GM04503 (cell line): ENCODE measurements around the gene IRF1.
A peak's percentile ranks its signal among the peaks of the same experiment; 100 is the strongest.

Experiments
- DNase-seq: peaks from one replicate; pipeline ENCODE4 v3.0.0-alpha.2; 2012; ENCODE audit warnings: low read depth

IRF1 gene

GRCh38 chr5:132474131-132474723 is 16.3 kb downstream of the IRF1 start:
- no peak for DNase-seq

DNA sequence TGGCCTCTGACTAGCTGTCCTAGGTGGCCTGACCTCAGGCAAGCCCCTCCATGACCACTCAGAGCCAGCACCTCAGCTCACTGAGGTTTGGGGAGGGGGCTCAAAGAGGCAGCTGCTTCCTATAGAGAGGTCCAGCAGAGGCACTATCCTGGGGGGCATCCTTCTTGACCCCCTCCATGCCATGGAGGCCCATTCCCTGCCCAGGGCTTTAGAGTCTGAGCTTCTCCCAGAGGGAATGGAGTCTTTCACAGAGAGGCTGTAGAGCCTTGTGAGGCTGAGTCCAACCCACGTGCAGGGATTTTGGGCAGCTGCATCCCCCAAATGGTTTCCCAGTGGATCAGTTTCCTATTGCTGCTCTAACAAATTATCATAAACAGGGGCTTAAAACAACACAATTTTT is 16.9 kb downstream of the IRF1 start:
- DNase-seq = no peak

- no peak for DNase-seq
Measured at GRCh38 chr5:132473019-132473531, 17.5 kb downstream of the IRF1 start.

DNA sequence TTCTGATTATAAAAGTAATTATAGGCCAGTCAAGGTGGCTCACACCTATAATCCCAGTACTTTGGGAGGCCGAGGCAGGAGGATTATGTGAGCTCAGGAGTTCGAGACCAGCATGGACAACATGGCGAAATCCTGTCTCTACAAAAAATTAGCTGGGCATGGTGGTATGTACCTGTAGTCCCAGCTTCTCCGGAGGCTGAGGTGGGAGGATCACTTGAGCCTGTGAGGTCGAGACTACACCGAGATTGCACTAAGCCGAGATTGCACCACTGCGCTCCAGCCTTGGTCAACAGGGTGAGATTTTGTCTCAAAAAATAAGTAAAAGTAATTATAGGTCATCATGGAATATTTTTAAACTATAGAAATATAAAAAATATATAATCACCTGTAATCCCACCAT is 18.1 kb downstream of the IRF1 start:
- DNase-seq = no peak

GRCh38 chr5:132471944-132472343 is 18.6 kb downstream of the IRF1 start:
- no peak for DNase-seq

DNA sequence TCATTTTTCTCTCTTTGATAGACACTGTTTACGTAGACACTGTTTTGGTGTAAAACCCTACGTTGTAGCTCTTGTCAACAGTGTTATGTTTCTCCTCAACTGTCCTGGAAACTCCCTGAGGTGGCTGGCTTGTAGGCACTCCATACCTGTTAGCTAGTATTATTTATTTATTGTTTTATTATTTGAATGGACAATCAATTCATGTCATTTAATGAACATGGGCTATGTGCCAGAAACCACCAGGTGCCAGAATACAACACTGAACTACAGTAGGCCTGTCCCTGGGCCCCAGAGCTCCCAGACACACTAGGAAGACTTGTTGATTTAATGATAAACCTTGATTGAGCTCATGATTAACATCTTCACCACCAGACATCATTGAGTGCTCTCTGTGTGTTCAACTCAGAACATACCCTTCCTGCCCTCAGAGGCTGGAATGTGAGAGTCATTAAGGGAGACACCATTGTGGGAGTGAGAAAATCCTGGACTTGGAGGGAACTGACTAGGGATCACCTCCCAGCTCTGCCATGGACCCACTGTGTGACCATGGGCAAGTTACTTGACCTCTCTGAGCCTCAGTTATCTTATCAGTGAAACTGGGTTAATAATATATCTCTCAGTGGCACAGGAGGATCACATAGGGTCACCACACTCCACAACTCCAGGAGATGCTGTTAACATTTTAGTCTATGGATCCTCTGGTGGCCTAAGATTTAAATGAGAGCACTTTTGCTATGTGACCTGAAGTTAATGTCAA is 19.2 kb downstream of the IRF1 start:
- DNase-seq = no peak

DNA sequence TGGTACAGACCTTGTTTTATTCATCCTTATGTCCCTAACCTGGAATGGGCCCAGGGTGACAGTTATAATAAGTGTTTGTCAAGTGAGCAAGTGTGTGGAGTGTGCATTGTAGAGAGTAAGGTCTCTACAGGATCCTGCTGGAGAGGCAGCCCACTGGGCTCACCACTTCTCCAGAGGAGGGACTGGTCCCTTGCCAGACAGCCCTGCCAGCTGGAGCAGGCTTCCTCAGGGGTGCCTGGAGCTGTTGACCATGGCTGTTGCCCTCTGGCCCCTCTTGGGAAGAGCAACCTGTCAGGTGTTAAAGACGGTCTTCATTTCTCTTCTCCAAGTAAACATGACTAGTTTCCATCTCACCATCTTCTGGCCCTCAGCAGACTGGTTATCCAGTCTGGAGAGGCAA is 20.0 kb downstream of the IRF1 start:
- no peak for DNase-seq

DNA sequence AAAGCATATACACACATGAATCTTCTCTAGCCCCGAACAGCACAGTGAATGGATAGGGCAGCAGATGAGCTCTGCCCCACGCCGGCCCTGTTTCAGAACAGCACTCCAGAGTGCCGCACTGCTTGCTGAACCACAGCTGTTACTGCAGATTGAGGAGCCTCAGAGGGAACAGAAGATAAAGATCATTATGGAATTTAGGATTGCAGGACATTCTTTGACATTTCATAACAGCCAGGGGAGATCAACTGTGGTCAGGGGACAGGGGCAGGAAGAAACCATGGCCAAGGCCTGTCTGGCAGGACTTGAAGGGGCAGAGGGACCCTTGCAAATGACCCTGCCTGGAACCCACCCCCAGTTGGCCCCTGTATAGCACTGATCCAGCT is 20.6 kb downstream of the IRF1 start:
- DNase-seq = no peak

- no peak for DNase-seq
Measured at GRCh38 chr5:132469380-132470009, 21.1 kb downstream of the IRF1 start.

DNA sequence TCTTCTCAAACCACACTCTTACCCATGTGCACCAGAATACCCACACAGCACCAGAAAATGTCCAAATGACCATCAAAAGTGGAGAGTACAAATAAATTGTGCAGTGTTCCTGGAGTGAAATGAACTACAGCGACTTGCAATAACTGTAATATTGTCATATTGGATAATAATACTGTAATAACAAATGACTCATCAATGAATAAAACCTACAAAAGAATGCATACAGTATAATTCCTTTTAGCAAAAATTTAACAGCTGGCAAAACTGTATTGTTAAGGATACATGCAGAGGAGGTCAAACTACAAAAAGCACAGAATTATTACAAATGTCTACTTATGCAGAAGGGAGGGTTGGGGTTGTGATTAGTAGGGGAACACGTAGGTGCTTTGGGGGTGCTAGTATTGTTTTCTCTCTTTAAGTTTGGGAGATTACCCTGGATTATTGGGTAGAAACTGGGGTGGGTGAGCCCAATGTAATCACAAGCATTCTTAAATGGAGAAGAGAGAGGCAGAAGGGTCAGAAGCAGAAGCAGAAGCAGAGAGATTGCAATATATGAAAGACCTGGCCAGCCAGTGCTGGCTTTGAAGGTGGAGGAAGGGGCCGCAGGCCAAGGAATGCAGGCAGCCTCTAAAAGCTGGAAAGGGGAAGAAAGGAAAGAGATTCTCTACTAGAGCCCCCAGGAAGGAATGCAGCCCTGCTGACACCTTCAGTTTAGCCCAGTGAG is 21.8 kb downstream of the IRF1 start:
- no peak for DNase-seq

- no peak for DNase-seq
Measured at GRCh38 chr5:132467287-132467984, 23.1 kb downstream of the IRF1 start.

GRCh38 chr5:132466433-132467286 is 23.9 kb downstream of the IRF1 start:
- DNase-seq = peak; percentile 58

- no peak for DNase-seq
Measured at GRCh38 chr5:132465059-132465707, 25.4 kb downstream of the IRF1 start.

GRCh38 chr5:132464156-132464939 is 26.2 kb downstream of the IRF1 start:
- no peak for DNase-seq

- no peak for DNase-seq
Measured at GRCh38 chr5:132463811-132464155, 26.8 kb downstream of the IRF1 start.

- no peak for DNase-seq
Measured at GRCh38 chr5:132462856-132463745, 27.5 kb downstream of the IRF1 start.

DNA sequence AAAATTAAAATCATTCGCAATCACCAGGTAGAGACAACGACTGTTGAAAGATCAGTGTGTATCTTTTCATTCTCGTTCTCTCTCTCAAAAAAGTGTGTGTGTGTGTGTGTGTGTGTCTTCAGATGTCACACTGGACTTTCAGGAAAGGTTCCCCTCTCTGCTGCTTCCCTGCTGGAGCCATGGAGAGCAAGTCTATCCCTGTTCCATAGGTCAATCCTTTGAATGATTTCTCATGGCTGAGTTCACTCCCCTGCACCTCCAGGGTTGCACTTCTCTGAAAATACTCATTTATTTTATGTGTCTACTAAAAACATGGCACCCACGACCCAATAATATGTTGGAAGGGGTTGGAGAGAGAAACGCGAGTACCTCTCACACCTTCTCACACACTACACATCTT is 28.2 kb downstream of the IRF1 start:
- no peak for DNase-seq

DNA sequence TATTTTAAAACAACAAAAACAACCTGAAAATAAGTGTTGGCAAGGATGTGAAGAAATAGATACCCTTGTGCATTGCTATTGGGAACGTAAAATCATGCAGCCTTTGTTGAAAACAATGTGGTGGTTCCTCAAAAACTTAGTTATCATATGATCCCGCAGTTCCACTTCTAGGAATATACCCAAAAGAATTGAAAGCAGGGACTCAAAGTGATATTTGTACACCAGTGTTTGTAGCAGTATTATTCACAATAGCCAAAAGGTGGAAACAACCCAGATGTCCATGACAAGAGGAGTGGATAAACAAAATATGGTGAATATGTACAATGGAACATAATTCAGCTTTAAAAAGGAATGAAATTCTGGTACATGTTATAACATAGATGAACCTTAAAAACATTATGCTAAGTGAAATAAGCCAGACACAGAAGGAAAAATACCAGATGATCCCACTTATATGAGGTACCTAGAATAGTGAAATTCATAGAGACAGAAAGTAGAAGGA is 29.0 kb downstream of the IRF1 start:
- DNase-seq = no peak
